ENCODE results near the gene HSFX3. TPM values are rescaled to one million over a fixed set of nuclear protein-coding genes. Genes with fewer than 3 reads are reported as not detected.
A peak's percentile ranks its signal among the peaks of the same experiment; 100 is the strongest.

HSFX3 gene
- total RNA-seq, 1 experiment from 2014 or later = not detected

GRCh38 chrX:149505671-149506070 is 44.1 kb downstream of the HSFX3 start:
- H2BK20ac ChIP-seq (ENCODE audit: low read depth, low read length, poor library complexity, severe bottlenecking) = no peak overlapping the region
- no peak overlapping the region for H3T11ph ChIP-seq (ENCODE audit: low read length)
- no peak overlapping the region for H3K27ac ChIP-seq (ENCODE audit: insufficient read length, low read depth, low read length)
- no peak overlapping the region for H3K56ac ChIP-seq (ENCODE audit: insufficient read length, low read depth, low read length)
- no CpG with 5 or more reads among the region's 9 CpGs for WGBS (ENCODE audit: extremely low coverage, insufficient read length, low lambda C conversion rate)
- H3K4ac ChIP-seq (ENCODE audit: low read depth, low read length) = no peak overlapping the region
- H4K91ac ChIP-seq (ENCODE audit: insufficient read length, low read depth, low read length) = no peak overlapping the region
- no peak overlapping the region for H4K8ac ChIP-seq (replicated peaks; ENCODE audit: insufficient read length, low read depth, low read length)
- H3K18ac ChIP-seq (ENCODE audit: insufficient read length, low read depth, low read length) = no peak overlapping the region
- no peaks in the 10 kb centered on the region for H3K79me1 ChIP-seq (ENCODE audit: insufficient read depth, low read depth, low read length, poor library complexity, severe bottlenecking)
- no peak overlapping the region for H2AK5ac ChIP-seq (ENCODE audit: insufficient read length, low read length)
- Mint-ChIP-seq H3K9me3 (peaks cover 49 to 72% of the 10 kb centered on the region in 2 experiments), H3K27me3 (ENCODE audit: low read depth) (peaks cover 6% of the 10 kb centered on the region), H3K4me3 (peak overlapping the region in 1 of 2 experiments; percentile 68; a peak in 2 of 5 replicates), H3K36me3 (ENCODE audit: insufficient read depth in 1 of 3, low read depth in 3 of 3) (peaks cover 4 to 18% (median 17%) of the 10 kb centered on the region in 3 experiments; a peak in 6 of 7 replicates), H3K4me1 (peaks cover 15 to 20% of the 10 kb centered on the region in 2 experiments), H3K27ac (no peak overlapping the region)
- no peak overlapping the region for H2BK15ac ChIP-seq (ENCODE audit: low read depth, low read length)
- H3K23ac ChIP-seq (ENCODE audit: insufficient read length, low read depth, low read length) = no peak overlapping the region
- H2BK12ac ChIP-seq (ENCODE audit: insufficient read length, low read depth, low read length) = no peak overlapping the region
- H2BK120ac ChIP-seq (ENCODE audit: low read depth, low read length, poor library complexity, severe bottlenecking) = no peak overlapping the region
- H2BK5ac ChIP-seq (ENCODE audit: insufficient read length, low read length) = no peak overlapping the region
- DNase-seq = no peak
- no peak overlapping the region for H3K14ac ChIP-seq (ENCODE audit: insufficient read depth, low read length)
- no peak overlapping the region for H3K9ac ChIP-seq (ENCODE audit: extremely low read depth, insufficient read length, low read length)
- peak overlapping the region; percentile 36 for H3K4me2 ChIP-seq (ENCODE audit: insufficient read depth, insufficient read length, low read length)
- peaks cover 2% of the 10 kb centered on the region for H3K23me2 ChIP-seq (ENCODE audit: insufficient read length, low read depth, low read length, poor library complexity, severe bottlenecking)
- no peaks in the 10 kb centered on the region for H4K20me1 ChIP-seq (ENCODE audit: control insufficient read depth, insufficient read depth, insufficient read length)
- H2AFZ ChIP-seq (ENCODE audit: low read length) = no peak overlapping the region
- H3K79me2 ChIP-seq (ENCODE audit: insufficient read depth, low read length) = no peaks in the 10 kb centered on the region
- peaks cover 49% of the 10 kb centered on the region for H3K9me3 ChIP-seq (ENCODE audit: control insufficient read depth, low read depth, low read length)
- no peaks in the 10 kb centered on the region; the same call in 1 of the 2 replicates for H3K4me1 ChIP-seq (ENCODE audit: insufficient read depth, low read length)
- no peaks in the 10 kb centered on the region for H3K27me3 ChIP-seq (ENCODE audit: insufficient read depth, low read length)
- TF ChIP-seq CTCF (conservative IDR thresholded peaks at IDR 0.05) = no peak
- H4K5ac ChIP-seq (ENCODE audit: insufficient read length, low read depth, low read length) = no peak overlapping the region

Measured in H9 (cell line).